ENCODE data around the gene HOXD11.

The HOXD11 gene

GRCh38 chr2:176134035-176134434 is 27.0 kb downstream of the HOXD11 start:
- no peak for TF ChIP-seq FOXM1 (IDR thresholded peaks at IDR 0.05; ENCODE audit: borderline replicate concordance, low read depth)
- TF ChIP-seq NFIC (IDR thresholded peaks at IDR 0.05): no peak
- TF ChIP-seq CREB1 (IDR thresholded peaks at IDR 0.05; ENCODE audit: low read depth): no peak
- TF ChIP-seq EP300 (IDR thresholded peaks at IDR 0.05; ENCODE audit: borderline replicate concordance): no peak
- no peak for TF ChIP-seq EGR1 (IDR thresholded peaks at IDR 0.05)
- TF ChIP-seq YY1 (IDR thresholded peaks at IDR 0.05; ENCODE audit: low read depth): no peak
- TF ChIP-seq TCF12 (IDR thresholded peaks at IDR 0.05; ENCODE audit: low read depth): no peak
- TF ChIP-seq TEAD4 (IDR thresholded peaks at IDR 0.05): no peak
- TF ChIP-seq TAF1 (IDR thresholded peaks at IDR 0.05; ENCODE audit: low read depth): no peak
- TF ChIP-seq REST (IDR thresholded peaks at IDR 0.05; ENCODE audit: low read depth): no peak
- no peak for TF ChIP-seq MAX (IDR thresholded peaks at IDR 0.05)
- TF ChIP-seq RAD21 (IDR thresholded peaks at IDR 0.05; ENCODE audit: low read depth): no peak
- no peak for TF ChIP-seq CEBPB (IDR thresholded peaks at IDR 0.05)

GRCh38 chr2:176135035-176135440 is 28.0 kb downstream of the HOXD11 start:
- TF ChIP-seq EP300 (IDR thresholded peaks at IDR 0.05; ENCODE audit: borderline replicate concordance) (no peak), ZBTB7A (IDR thresholded peaks at IDR 0.05; ENCODE audit: low read depth) (no peak), RAD21 (IDR thresholded peaks at IDR 0.05; ENCODE audit: low read depth) (no peak), TCF12 (IDR thresholded peaks at IDR 0.05; ENCODE audit: low read depth) (no peak), TAF1 (IDR thresholded peaks at IDR 0.05; ENCODE audit: low read depth) (no peak), USF1 (IDR thresholded peaks at IDR 0.05) (no peak), CEBPB (IDR thresholded peaks at IDR 0.05) (no peak), REST (IDR thresholded peaks at IDR 0.05; ENCODE audit: low read depth) (no peak), NFIC (IDR thresholded peaks at IDR 0.05) (no peak), MAX (IDR thresholded peaks at IDR 0.05) (no peak), CREB1 (IDR thresholded peaks at IDR 0.05; ENCODE audit: low read depth) (no peak), FOXM1 (IDR thresholded peaks at IDR 0.05; ENCODE audit: borderline replicate concordance, low read depth) (no peak), YY1 (IDR thresholded peaks at IDR 0.05; ENCODE audit: low read depth) (no peak), TEAD4 (IDR thresholded peaks at IDR 0.05) (no peak)

GRCh38 chr2:176136374-176137251 is 29.5 kb downstream of the HOXD11 start:
- TF ChIP-seq ZBTB7A (IDR thresholded peaks at IDR 0.05; ENCODE audit: low read depth) (peak; percentile 91), TAF1 (IDR thresholded peaks at IDR 0.05; ENCODE audit: low read depth) (peak; percentile 59), YY1 (IDR thresholded peaks at IDR 0.05; ENCODE audit: low read depth) (peak; percentile 66), EP300 (IDR thresholded peaks at IDR 0.05; ENCODE audit: borderline replicate concordance) (no peak; the same call in 1 of the 2 replicates), MAX (IDR thresholded peaks at IDR 0.05) (peak; percentile 28), USF1 (IDR thresholded peaks at IDR 0.05) (peak; percentile 91), RAD21 (IDR thresholded peaks at IDR 0.05; ENCODE audit: low read depth) (no peak)

- no peak for TF ChIP-seq RAD21 (IDR thresholded peaks at IDR 0.05; ENCODE audit: low read depth)
- no peak for TF ChIP-seq TEAD4 (IDR thresholded peaks at IDR 0.05)
- TF ChIP-seq TAF1 (IDR thresholded peaks at IDR 0.05; ENCODE audit: low read depth): no peak
- TF ChIP-seq USF1 (IDR thresholded peaks at IDR 0.05): no peak
- no peak for TF ChIP-seq EGR1 (IDR thresholded peaks at IDR 0.05)
- no peak for TF ChIP-seq MAX (IDR thresholded peaks at IDR 0.05)
- TF ChIP-seq CEBPB (IDR thresholded peaks at IDR 0.05): no peak
- TF ChIP-seq NFIC (IDR thresholded peaks at IDR 0.05): no peak
- no peak for TF ChIP-seq ZBTB7A (IDR thresholded peaks at IDR 0.05; ENCODE audit: low read depth)
- no peak for TF ChIP-seq REST (IDR thresholded peaks at IDR 0.05; ENCODE audit: low read depth)
- no peak for TF ChIP-seq TCF12 (IDR thresholded peaks at IDR 0.05; ENCODE audit: low read depth)
- no peak for TF ChIP-seq EP300 (IDR thresholded peaks at IDR 0.05; ENCODE audit: borderline replicate concordance)
- no peak for TF ChIP-seq FOXM1 (IDR thresholded peaks at IDR 0.05; ENCODE audit: borderline replicate concordance, low read depth)
- TF ChIP-seq CREB1 (IDR thresholded peaks at IDR 0.05; ENCODE audit: low read depth): no peak
- no peak for TF ChIP-seq YY1 (IDR thresholded peaks at IDR 0.05; ENCODE audit: low read depth)
Measured at GRCh38 chr2:176137252-176137580, 30.1 kb downstream of the HOXD11 start.

Data from Ishikawa (cell line).